ENCODE measurements around the gene CASZ1.

Gene CASZ1

DNA sequence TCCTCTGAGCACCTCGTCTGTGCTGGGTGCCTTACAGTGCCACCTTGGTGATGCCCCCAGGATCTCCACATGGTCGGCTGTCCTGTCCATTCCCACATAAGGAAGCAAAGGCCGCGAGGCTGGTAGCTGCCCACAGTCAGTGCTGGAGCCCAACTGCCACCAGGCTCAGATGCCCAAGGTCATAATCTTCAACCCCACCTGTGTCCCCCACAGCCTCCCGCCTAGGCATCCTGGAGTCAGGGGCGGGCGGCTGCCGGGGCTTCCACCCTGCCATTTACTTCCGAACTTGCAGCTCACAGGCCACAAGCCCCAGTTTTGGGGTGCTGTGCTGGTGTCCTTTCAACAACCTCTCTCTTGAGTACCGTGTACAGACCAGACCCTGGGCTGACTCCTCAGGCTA, 126.3 kb downstream of the CASZ1 start:
- no peak for DNase-seq (ENCODE audit: low read depth in 2 of 2)

DNA sequence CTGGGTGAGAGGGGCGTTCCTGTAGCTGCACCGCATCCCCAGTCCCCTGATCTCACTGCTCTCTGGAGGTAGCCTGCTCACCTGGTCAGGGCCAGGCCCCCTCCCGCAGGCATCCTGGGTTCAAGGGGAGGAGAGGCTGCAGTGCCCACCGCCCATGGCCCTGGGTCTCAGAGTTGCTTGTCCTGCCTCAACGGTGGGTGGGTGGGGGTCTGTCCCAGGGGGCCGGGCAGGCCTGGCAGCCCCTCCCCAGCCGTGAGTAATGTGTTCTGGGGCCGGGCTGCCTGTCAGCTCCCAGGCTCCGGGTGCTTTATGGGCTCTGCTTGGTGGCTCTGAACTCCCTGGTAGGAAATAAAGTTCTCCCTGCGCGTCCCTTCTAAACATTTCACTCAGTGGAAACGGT, 126.9 kb downstream of the CASZ1 start:
- DNase-seq (ENCODE audit: low read depth in 2 of 2), result no peak

DNA sequence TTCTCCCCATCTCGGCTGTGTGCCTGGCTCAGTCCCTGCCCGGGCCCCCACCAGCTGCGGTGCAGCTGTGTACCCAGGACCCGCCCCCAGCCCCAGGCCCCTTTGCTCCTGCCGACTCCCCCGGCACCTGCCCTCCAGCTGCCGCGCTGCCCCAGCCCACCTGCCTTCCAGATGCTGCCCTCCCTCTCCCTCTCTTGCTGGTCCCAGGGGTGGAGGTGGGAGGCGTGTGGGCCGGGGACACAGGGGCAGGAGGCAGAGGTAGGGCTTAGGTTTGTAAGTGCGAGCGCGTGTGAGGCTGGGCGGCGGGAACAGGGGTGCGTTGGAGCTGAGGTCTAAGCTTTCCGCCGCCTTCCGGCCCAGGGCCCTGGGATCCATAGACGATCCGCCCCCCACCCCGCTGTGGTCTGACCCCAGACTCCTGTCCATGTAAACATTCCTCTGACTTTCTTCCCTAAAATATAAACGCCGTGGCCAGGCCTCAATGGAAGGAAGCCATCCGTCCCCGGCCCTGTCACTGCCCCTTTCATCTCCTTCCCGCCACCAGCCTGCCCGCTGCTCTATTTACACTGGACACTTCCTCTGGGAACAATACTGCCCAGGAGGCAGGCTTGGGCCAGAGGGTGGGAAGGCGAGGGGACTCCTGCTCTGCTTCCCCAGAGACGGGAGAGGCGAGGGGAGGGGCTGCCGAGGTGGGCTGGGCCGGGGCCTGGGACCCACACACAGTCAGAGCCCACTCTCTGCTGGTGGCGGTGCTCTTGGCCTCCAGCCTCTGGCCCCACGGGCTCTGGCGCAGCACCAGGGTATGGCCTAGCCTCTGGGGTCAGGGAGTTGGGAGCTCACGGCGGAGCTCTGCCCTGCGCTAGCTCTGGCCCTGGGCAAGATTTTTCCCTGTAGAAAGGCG, 128.3 kb downstream of the CASZ1 start:
- DNase-seq (ENCODE audit: low read depth in 2 of 2), result no peak

DNA sequence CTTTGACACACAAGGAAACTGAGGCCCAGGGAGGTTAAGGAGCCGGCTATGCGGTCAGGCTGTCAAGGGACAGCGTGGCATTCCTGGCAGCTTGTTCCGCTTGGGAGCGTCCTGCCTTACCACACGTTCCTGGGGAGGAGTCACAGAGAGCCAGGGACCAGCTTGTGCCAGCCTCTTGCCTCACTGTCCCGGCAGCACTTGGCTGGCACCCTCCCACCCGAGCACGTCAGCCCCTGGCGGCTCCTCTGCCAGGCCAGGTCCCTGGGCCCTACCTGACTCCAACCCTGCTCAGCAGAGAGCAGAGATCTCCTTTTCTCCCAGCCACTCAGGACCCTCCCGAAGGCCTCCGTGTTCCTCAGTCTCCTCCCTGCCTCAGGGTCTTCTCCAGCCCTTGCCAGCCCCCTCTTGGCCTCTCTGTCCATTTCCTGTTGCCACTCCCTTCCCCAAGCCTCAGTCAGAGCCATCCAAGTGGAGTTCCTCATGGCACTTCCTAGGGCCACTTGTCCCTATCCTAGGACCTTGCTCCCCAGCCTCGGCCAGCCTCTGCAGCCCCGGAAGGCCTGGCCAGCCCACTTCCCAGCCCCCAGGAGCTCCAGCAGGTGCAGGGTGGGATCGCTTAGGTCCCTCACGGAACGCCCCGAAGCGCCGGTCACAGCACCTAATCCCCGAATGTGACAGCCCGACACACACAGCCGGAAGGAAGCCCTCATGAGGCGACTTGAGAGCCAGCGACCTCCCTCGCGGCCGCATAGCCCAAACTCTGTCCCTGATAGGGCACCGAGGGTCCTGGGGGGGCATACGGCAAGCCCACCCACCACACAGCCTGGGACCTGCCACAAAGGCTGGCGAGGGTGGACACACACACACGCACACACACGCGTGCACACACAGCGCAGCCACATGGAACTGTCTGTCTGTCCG, 130.3 kb downstream of the CASZ1 start:
- no peak for DNase-seq (ENCODE audit: low read depth in 2 of 2)

DNA sequence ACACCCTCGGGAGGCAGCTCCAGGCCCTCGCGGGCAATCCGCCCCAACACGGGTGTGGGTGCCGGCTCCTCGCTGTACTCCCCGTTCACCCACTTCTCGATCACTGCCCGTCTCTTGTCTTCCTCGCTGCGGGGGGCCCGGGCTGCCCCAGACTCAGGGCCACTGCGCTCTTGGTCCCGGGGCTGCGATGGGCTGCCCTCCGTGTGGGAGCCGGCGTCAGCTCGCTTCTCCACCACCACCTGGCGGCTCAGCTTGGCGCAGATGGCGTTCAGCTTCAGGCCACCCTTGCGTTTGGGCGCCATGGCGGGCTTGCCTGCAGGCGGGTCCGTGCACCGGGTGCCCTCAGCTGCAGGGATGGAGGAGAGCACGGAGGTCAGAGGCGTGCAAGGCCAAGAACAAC, 131.2 kb downstream of the CASZ1 start:
- no peak for DNase-seq (ENCODE audit: low read depth in 2 of 2)

DNA sequence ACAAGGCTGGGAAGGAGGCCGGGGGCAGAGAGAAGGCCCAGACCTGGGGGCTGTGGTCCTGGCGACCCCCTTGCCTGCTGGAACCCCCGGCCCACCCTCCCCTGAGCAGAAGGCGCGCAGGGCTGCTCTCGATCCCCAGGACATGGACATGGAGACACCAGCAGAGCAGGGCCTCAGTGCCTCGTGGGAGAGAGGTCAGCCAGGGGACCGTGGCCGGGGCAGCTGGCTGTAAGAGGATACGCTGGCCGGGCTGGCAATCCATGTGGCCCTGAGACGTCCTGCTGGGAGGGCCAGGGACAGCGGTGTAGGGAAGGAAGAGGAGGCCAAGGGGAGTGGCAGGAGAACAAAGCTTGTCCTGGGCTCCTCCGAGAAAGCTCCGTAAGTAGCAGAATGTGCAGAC, 132.2 kb downstream of the CASZ1 start:
- no peak for DNase-seq (ENCODE audit: low read depth in 2 of 2)

DNA sequence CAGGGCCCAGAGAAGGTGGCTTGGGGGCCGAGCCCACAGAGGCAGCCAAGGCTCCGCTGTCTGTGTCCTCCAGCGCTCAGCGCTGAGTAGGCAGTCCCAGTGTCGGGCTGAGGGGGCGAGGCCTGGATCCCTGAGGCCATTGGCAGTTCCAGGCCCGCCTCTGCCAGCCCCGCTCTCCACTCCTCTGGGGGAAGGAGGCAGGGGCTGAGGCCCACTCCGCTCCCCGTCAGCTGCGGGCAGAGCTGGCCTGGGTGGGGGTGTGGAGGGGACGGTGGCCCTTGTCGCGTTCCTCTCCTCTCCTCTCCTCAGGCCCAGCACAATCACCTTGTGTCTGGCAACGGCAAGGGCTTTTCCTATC, 132.8 kb downstream of the CASZ1 start:
- DNase-seq (ENCODE audit: low read depth in 2 of 2), result no peak

DNA sequence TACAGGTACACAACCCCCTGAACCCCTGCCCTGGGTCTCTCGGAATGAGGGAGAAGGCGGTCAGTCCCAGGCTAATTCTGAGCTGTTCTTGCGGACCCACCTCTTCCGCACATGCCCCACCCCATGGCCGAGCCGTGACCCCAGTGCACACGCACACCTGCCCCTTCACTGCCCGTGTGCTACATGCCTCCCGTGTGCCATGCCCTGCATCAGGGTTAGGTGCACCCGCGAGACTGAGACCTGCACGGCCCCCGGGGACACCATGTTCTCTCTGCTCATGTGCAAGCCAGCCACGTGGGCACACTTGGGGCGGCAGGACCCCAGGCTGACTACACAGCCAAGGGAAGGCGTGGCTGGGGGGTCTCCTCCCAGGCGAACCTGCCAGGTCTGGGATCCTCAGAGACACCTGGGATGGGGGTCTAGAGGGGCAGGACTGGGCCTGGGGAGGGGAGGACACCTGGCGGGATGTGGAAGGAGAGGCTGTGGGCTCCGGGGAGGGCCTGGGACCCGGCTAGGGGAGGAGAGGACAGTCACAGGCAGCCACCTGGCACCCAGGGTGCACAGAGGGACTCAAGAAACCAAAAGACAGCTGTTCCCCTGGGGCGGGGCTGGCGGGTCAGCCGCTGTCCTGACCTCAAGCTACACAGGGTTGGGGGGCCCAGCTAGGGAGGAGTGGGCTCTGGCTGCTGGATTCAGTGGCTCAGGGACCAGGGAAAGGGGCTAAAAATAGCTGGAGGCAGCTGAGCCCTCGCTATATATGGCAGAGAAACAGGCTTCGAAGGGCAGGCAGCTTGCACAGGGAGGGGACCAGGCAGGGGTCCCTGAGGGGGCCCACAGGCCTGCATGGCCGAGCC, 133.4 kb downstream of the CASZ1 start:
- no peak for DNase-seq (ENCODE audit: low read depth in 2 of 2)

DNA sequence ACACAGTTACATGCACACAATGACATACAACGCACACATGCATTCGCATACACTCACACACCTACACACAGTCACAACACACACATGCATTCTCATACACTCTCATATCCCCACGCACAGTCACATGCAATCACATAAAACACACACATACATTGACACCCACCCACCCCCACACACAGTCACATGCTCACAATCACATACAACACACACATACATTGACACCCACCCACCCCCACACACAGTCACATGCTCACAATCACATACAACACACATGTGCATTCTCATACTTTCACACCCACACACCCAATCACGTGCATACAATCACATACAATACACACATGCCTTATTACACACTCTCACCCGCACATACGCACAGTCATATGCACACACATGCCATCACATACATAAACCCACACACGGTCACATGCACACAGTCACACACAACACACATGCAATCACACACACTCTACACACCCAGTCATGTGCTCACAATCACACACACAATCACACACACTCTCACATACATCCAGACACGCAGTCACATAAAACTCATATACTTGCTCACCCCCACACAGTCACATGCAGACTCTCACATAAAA, 134.3 kb downstream of the CASZ1 start:
- DNase-seq (ENCODE audit: low read depth in 2 of 2), result no peak

DNA sequence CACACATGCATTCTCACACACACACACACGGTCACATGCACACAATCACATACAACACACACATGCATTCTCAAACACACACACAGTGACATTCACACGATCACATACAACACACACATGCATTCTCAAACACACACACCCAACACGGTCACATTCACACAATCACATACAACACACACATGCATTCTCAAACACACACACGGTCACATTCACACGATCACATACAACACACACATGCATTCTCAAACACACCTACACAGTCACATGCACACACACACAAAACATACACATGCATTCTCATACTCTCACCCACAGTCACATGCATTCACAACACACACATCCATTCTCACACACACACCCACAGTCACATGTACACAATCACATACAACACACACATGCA, 135.0 kb downstream of the CASZ1 start:
- DNase-seq (ENCODE audit: low read depth in 2 of 2), result no peak

DNA sequence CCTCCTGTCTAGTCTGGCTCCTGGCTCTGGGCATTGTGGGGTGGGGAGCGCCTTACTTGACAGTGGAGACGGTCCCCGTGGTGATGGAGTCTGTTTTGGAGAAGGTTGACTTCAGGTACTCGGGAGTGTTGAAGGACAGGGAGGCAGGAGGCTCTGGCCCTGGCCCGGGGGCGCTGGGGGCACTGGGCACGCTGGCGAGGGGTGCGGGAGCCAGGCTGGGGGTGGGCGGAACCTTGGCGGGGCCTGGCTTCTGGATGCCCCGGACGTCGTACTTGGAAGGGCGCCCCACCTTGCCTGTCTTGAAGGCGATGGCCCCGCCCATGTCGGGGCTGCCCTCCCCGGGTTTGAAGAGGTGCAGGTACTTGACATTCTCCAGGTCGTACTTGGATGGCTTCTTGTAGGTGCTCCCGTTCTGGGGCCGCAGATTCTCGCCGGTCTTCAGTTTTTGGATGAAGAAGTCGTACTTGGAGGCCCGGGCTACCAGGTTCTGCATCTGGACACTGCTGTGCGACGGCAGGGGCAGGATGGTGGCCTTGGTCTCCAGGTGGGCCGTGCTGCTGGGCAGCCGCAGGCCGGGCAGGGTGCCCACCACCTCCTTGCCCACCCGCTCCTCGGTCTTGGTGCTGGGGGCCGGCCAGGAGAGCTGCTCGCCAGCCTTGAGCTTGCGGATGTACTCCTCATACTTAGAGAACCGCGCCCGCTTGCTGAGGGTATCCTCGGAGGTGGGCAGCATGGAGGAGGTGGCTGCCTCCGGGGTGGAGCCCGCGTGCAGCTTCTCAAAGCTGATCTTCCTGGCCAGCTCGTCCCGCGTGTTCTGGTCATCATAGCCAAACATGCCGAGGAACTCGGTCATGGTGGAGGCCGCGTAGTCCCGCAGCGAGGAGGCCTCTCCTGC, 136.6 kb downstream of the CASZ1 start:
- DNase-seq (ENCODE audit: low read depth in 2 of 2), result no peak

DNA sequence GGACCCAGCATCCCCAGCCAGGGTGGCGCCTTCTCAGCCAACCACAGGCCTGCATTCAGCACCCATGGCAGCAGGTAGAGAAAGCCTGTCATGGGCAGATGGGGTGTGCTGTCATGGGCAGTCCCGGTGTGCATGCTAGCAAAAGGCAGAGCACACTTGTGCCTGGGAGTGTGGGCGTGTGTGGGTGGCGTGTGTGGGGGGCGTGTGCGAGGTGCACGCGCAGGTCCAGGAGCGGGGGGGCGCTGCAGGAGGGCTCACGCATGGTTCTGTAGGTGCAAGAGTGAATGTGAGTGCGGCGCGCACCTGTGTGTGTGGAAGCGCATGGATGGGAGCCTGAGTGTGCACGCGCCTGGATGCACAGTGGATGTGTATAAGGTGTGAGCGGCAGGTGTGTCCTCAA, 137.2 kb downstream of the CASZ1 start:
- no peak for DNase-seq (ENCODE audit: low read depth in 2 of 2)

DNA sequence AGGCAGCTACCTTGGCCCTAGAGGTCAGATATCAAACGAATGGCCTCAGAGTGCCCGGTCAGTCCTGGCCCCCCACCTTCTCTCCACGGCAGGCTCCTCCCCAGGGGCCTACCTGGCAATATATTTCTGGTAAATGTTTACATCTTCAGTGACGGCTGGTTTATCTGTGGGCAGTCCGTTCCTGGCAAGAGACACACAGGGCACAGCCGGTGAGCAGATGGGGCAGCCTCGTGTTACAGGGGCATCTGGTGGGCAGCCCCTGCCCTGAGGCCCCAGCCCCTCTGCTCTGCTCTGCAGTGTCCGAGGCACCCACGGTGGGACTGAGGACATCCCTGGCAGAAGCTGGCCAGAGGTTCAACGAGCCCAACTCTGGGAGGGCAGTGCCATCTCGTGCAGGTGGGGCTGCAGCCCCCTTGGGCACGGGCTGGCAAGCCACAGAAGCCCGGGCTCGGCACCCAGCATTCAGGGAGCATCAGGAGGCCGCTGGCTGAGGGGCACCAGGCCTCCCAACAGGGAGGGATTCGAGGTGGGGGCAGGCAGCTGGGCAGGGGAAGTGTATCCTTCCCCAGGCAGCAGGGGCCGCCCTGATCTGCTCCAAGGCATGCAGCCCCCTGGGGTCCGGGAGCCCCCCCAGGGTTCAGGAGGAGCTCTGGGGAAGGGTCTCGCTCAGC, 137.9 kb downstream of the CASZ1 start:
- DNase-seq (ENCODE audit: low read depth in 2 of 2), result no peak

DNA sequence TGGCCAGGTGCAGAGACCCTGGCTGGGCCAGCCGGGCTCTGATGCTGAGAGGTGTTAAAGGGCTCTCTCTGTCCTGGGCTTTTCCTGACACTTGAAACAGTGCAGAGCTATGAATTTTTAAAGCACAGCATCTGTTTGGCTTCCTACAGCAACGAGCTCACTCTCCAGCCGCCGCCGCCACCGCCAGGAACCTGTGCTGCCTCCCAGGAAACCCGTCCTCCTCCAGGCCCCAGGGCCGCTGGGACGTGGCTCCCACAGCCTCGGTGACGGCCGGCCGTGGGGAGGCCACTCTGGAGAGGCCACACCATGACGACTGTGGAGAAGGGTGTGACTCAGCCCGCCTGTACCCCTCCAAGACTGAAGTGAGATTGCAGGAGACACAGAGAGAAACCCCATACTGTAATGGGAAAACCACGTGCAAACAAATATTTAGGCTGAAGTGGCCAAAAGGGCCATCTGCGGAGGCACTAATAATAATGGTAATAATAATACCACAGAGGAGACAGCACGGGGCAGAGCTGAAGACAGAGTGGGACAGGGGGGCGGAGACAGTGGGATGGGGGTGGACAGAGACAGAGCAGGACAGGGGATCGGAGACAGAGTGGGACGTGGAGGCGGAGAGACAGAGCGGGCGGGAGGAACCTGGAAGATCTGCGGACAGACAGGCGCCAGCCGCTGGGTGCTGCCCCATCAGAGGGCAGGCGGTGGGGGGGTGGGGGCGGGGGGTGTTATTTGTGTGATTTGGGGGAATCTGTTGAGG, 139.2 kb downstream of the CASZ1 start:
- no peak for DNase-seq (ENCODE audit: low read depth in 2 of 2)

DNA sequence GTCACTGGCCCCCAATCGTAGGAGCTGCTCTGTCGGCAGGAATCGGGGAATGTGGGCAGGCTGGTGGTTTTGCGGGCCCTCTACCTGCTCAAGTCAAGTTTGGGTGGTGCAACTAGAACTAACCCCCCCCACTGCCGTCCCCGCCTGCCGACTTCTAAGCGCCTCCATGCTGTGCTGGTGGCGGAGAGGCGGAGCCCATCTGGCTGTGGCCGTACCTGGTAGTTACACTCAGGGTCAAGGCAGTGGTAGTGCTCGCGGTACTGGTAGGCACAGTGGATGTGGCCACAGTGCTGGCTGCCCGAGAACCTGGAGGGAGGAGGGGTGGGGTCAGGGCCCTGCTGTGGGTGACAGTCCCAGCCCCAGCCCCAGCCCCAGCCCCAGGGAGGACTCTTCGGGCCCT, 140.0 kb downstream of the CASZ1 start:
- no peak for DNase-seq (ENCODE audit: low read depth in 2 of 2)

DNA sequence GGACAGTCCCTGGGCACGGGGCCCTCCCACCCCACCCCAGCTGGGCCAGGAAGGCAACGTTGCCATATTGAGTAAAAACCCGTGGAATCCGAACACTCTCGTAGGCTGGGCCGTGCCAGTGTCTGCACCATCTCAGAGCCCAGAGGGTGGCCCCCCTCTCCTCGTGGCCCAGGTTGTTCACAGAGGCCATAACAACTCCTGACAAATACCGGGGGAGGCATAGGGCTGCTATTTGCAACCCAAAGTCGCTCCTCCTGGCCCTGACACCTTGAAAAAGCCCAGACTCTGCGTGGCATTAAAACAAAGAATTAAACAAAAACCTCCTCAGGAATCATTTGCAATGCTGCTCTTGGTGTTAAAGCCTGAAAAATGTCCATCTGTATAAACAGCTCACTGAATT, 141.4 kb downstream of the CASZ1 start:
- no peak for DNase-seq (ENCODE audit: low read depth in 2 of 2)

DNA sequence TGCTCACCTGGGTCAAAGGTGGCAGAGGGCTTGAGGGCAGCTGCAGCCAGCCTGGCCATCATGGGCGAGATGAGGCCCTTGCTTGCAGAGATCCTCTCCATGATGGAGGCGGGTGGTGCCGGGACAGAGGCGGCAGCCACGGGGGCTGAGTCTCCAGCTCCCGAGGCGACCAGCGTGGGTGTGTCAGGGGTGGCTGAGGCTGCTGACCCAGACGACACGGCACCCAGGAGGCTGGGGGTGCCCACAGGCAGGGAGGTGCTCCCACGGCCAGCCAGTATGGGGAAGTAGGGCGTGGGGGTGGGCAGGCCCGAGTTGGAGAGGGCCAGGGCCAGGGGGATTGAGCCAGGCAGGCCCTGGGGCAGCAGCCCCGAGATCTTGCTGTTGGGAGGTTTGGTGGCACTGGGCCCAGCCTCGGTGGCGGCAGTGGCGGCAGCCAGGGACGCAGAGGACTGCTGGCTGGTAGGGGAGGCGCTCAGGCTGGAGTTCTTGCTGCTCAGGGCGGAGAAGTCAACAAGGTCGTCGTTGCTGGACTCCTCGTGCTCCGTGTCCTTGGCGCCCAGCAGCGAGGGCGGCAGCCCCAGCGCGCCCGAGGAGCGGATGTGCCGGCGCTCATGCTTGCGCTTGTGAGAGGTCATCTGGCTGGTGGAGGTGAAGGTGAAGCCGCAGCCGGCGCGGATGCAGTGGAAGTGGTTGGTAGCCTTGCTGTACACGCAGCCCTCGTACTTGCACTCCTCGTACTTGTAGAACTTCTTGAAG, 142.9 kb downstream of the CASZ1 start:
- no peak for DNase-seq (ENCODE audit: low read depth in 2 of 2)

DNA sequence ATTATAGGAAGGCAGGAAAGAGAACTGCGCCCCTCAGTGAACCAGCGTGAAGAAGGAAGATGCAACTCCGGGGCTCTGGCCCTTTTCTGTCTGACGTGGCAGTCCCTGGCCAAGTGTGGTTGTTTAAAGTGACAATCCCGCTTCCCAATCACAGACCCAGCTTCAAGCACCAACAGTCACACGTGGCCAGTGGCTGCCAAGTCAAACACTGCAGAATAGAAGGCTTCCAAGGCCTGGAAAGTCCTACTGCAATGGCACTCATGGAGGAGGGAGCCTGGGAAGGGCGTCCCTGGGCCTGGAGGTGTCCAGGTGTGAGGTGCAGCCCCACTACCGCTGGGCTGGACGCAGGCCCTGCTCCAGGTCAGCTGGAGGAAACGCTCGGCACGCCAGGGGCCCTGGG, 143.8 kb downstream of the CASZ1 start:
- no peak for DNase-seq (ENCODE audit: low read depth in 2 of 2)

DNA sequence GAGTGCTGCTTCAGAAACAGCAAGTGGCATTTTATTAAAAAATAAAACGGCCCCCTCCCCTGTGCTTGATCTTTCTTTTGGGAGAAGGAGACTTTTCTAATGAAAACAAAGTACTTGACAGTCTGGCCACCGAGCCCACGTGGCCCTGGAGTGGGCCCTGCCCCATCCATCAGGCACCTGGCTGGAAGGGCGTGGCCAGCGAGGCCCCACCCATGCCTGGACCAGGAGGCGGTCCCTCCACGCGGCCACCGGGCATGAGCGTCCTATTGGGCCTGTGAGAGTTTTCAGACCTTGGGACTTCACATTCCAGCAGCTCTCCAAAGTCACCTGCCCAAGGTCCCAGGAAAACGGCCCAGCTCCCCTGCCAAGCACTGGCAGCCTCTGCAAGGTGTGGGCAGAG, 144.7 kb downstream of the CASZ1 start:
- DNase-seq (ENCODE audit: low read depth in 2 of 2), result no peak
